Skin epidermis (tissue), 12 donors: ENCODE results near the gene PSMB11.

ENCODE experiments used
- H3K27ac ChIP-seq, 21 experiments: fragments of 200-600 bp; sonication (generic) in 11 of 21; one replicate each; pipeline ENCODE4 v1.5.0; 2020; ENCODE audit warnings: mild to moderate bottlenecking in 3 of 21, inconsistent platforms in 2 of 21, moderate library complexity in 2 of 21
- H3K4me3 ChIP-seq, 7 experiments: fragments of 200-600 bp; sonication (generic) in 2 of 7; one replicate each; pipeline ENCODE4 v1.5.0; 2020; ENCODE audit warnings: inconsistent platforms in 2 of 7, mild to moderate bottlenecking in 2 of 7, moderate library complexity in 1 of 7

The PSMB11 gene

DNA sequence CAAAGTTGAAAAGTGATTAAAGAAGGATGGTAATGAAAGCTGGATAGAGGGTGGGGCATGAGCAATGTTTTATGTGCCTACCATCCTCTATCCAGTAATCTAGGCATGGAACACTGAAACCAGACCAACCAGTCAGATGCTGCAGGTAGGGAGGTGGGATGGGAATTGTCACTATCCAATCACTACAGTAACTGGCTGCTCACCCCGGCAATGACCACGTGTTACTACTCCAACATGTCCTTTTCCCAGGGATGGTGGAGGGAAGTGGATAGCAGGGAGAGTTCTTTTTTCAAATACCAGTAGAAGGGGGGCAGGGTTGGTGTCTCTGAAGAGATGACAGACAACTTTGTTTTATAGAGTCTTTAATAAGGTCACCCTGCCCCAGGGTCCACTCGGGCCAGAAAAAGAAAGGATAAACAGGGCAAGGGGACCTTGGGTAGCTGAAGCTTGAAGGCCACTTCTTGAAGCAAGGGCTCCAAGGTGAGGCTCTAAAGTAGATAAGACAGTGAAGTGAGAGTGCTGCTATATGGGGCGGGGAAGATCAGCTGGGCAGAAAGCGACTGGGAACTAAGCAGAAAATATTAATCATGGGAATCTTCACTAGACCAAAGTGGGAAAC lies 30.0 kb downstream of the PSMB11 start:
- peak overlapping the region in 20 of 21 experiments; percentile 54 to 91 (median 81) for H3K27ac ChIP-seq
- H3K4me3 ChIP-seq, result peak overlapping the region in 4 of 7 experiments; percentile 44 to 61 (median 59)

DNA sequence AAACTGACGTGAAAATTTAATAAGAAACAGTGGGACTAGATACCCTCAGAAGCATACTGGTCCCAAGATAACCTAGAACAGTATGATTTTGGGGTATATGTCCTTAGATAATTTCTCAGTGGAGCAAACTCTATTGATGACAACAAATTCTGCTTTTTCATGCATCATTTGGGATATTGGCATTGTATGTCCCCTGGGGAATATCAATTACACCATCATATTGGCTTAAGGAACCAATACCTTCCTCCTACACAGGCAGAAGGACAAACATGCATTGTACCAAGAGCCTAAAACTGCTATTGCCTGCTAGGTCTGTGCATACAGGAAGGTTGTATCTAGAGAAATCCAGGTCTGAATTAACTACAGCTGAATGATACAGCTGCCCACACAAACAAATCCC lies 32.9 kb downstream of the PSMB11 start:
- H3K27ac ChIP-seq, result peak overlapping the region in 1 of 21 experiments; percentile 8
- H3K4me3 ChIP-seq, result no peak overlapping the region

GRCh38 chr14:23076785-23077408 lies 34.9 kb downstream of the PSMB11 start:
- H3K4me3 ChIP-seq, result no peak overlapping the region
- no peak overlapping the region for H3K27ac ChIP-seq

- Histone ChIP-seq H3K4me3 (no peak overlapping the region), H3K27ac (peak overlapping the region in 16 of 21 experiments; percentile 6 to 80 (median 58))
These were observed 36.0 kb downstream of the PSMB11 start for GRCh38 chr14:23077962-23078361.

GRCh38 chr14:23078692-23079116 lies 36.7 kb downstream of the PSMB11 start:
- Histone ChIP-seq H3K4me3 (no peak overlapping the region), H3K27ac (peak overlapping the region in 18 of 21 experiments; percentile 6 to 80 (median 54))

GRCh38 chr14:23079716-23080115 lies 37.7 kb downstream of the PSMB11 start:
- peak overlapping the region in 13 of 21 experiments; percentile 19 to 80 (median 56) for H3K27ac ChIP-seq
- H3K4me3 ChIP-seq, result no peak overlapping the region

DNA sequence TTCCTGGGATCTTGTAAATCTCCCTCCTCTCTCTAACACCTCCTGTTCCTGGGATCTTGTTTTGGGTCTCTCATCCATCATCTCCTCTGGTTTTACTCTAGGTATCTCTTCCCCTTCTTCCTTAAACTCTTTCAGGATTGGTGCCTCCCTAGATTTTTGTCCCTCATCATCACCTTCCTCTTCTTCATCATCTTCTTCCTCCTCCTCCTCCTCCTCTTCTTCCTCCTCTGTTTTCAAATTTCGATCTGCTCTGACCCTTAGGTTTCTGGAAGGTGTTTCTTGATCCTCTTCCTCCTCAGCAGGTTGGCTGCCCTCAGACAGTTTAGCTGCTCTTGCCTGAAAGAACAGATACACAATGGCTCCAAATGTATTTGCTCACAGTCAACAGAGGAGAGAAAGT lies 38.5 kb downstream of the PSMB11 start:
- H3K4me3 ChIP-seq, result no peak overlapping the region
- peak overlapping the region in 6 of 21 experiments; percentile 30 to 80 (median 76) for H3K27ac ChIP-seq

DNA sequence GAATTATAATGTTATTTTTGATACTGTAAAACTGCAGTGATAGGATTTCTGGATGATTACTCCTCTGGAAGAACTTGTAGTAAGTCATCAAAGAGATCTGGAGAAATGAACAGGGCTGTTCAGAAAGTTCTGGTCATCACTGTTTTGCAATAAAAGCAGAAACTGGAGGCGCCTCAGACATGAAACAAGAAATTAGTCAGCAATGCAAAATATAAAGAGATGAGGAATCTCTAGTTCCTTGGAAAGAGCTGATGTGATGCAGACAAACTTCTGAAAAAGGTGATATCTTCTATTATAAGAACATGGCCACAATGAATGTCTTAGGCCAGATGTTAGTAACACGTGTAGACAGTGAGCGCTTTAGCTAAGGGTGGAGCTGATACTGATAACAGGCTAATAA lies 43.4 kb downstream of the PSMB11 start:
- no peak overlapping the region for H3K27ac ChIP-seq
- no peak overlapping the region for H3K4me3 ChIP-seq

- Histone ChIP-seq H3K27ac (no peak overlapping the region), H3K4me3 (no peak overlapping the region)
These were observed 44.6 kb downstream of the PSMB11 start for GRCh38 chr14:23086565-23086964.

- H3K4me3 ChIP-seq, result no peak overlapping the region
- no peak overlapping the region for H3K27ac ChIP-seq
These were observed 47.7 kb downstream of the PSMB11 start for GRCh38 chr14:23089498-23090253.

GRCh38 chr14:23090254-23090636 lies 48.2 kb downstream of the PSMB11 start:
- Histone ChIP-seq H3K27ac (no peak overlapping the region), H3K4me3 (no peak overlapping the region)

DNA sequence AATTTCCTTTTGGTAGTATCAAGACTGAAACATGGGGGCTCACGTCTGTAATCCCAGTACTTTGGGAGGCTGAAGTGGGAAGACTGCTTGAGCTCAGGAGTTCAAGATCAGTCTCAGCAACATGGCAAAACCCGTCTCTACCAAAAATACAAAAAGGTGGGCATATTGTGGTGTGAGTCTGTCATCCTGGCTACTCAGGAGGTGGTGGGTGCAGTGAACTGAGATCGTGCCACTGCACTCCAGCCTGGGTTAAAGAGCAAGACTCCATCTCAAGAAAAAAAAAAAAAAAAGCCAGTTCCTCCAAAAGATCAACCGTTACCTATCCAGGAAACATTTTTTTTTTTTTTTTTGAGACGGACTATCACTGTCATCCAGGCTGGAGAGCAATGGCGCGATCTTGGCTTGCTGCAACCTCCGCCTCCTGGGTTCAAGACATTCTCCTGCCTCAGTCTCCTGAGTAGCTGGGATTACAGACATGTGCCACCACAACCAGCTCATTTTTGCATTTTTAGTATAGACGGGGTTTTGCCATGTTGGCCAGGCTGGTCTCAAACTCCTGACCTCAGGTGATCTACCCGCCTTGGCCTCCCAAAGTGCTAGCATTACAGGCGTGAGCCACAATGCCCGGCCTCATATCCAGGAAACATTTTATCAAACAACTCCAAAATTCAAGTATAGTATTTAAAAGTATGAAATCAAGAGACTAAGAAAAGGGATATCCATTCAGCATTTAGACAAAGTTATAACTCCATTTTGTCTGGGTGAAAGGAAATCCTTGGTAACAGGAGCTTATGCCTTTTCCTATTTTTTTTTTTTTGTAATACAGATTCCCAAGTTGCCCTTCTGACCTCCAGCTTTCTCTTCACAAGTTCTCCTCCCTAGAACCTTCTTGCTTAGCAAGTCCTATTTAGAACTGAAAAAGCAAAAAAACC lies 49.5 kb downstream of the PSMB11 start:
- no peak overlapping the region for H3K4me3 ChIP-seq
- H3K27ac ChIP-seq, result no peak overlapping the region

DNA sequence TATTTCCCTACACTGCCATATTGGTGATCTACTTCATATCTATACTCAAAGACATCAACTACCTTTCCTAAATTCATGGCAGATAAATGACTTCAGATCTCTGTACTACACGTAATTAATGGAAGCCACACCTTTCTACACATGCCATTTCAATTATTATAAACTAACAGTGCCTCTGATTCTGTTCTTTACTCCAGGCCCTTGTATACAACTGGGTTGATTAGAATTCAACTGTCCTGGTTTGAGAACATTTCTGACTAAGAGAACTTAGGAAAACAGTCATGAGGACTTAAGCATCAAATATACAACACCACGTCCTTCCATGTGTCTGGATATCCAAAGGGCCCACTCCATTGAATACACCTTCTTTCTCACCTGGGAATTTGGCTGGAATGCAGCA lies 51.1 kb downstream of the PSMB11 start:
- Histone ChIP-seq H3K4me3 (no peak overlapping the region), H3K27ac (no peak overlapping the region)

GRCh38 chr14:23093526-23093925 lies 51.5 kb downstream of the PSMB11 start:
- Histone ChIP-seq H3K27ac (peak overlapping the region in 3 of 21 experiments; percentile 95 to 99 (median 98)), H3K4me3 (peak overlapping the region in 5 of 7 experiments; percentile 61 to 90 (median 78))
